GM12892 (cell line): ENCODE results near the gene ADRB1.

Experiments
- POLR2AphosphoS5 ChIP-seq: IDR thresholded peaks from 2 replicates; pipeline ENCODE4 v1.6.1; 2011; ENCODE audit warnings: low read depth, low read length, control low read depth
- TAF1 ChIP-seq: IDR thresholded peaks from 2 replicates; pipeline ENCODE4 v1.6.1; 2011; ENCODE audit warnings: low read depth, mild to moderate bottlenecking, control low read depth, low read length, borderline replicate concordance

GRCh38 chr10:114028425-114028824 lies 15.2 kb upstream of the ADRB1 start:
- no peak for TF ChIP-seq POLR2AphosphoS5
- TF ChIP-seq TAF1: no peak
